ENCODE measurements around the gene PBX4.

The PBX4 gene

DNA sequence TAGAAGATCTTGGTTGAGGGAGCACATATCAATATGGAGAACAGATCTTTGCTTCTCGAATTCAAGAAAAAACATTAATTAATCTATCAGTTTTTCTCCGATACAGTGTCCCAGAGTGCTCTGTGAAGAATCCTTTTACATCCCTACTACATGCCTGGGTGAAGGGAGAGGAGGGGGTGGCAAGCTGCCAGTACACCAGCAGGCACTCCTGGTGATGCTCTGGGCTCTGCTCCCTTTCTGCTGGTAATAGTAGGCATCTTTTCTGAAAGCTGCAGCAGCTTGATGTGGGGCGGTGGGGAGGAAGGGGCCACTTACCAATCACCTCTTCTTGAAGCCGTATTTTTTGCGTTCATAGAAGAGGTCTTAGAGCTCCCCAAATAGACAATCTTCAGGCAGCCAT, 30.7 kb downstream of the PBX4 start:
- H3K4me3 ChIP-seq (replicated peaks; ENCODE audit: low read depth, low read length) = no peak overlapping the region
- no peak for DNase-seq (ENCODE audit: extremely low read depth, low read depth)
- TF ChIP-seq, protein P1, sequence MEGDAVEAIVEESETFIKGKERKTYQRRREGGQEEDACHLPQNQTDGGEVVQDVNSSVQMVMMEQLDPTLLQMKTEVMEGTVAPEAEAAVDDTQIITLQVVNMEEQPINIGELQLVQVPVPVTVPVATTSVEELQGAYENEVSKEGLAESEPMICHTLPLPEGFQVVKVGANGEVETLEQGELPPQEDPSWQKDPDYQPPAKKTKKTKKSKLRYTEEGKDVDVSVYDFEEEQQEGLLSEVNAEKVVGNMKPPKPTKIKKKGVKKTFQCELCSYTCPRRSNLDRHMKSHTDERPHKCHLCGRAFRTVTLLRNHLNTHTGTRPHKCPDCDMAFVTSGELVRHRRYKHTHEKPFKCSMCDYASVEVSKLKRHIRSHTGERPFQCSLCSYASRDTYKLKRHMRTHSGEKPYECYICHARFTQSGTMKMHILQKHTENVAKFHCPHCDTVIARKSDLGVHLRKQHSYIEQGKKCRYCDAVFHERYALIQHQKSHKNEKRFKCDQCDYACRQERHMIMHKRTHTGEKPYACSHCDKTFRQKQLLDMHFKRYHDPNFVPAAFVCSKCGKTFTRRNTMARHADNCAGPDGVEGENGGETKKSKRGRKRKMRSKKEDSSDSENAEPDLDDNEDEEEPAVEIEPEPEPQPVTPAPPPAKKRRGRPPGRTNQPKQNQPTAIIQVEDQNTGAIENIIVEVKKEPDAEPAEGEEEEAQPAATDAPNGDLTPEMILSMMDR (IDR thresholded peaks at IDR 0.05; ENCODE audit: low read depth, low read length, missing control alignments) = no peak

DNA sequence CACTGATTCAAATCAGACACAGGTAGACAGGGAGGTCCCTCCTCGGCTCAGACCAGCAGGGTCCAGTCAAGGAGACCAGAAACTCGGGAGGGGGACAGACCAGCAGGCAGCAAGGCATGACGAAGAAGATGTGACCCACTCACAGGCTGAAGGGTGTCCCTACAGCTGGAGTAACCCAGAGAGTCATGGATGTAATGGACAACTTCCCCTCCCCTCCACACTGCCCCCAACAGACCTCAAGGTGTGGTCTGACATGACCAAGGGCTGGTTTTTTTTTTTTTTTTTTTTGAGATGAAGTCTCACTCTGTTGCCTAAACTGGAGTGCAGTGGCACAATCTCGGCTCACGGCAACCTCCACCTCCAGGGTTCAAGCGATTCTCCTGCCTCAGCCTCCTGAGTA, 34.1 kb downstream of the PBX4 start:
- TF ChIP-seq, protein P1 (IDR thresholded peaks at IDR 0.05; ENCODE audit: low read depth, low read length, missing control alignments) = no peak
- H3K4me3 ChIP-seq (replicated peaks; ENCODE audit: low read depth, low read length) = no peak overlapping the region
- DNase-seq (ENCODE audit: extremely low read depth, low read depth) = no peak

DNA sequence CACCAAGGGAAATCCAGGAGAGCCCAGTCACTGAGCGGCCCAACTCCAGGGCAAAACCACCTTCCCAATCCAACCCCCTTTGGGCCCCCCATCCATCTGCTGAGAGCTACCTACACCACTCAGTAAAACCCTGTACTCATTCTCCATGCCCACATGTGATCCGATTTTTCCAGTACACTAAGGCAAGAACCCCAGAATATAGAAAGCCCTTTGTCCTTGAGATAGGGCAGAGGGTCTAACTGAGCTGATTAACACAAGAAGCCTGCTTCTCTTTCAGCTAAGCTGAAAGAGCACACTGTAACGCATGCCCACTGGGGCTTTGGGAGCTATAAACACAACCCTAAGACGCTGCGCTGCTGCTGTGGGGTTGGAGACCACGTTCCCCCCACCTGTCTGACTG, 36.0 kb downstream of the PBX4 start:
- H3K4me3 ChIP-seq (replicated peaks; ENCODE audit: low read depth, low read length) = no peak overlapping the region
- no peak for DNase-seq (ENCODE audit: extremely low read depth, low read depth)
- TF ChIP-seq, protein P1 (IDR thresholded peaks at IDR 0.05; ENCODE audit: low read depth, low read length, missing control alignments) = no peak

DNA sequence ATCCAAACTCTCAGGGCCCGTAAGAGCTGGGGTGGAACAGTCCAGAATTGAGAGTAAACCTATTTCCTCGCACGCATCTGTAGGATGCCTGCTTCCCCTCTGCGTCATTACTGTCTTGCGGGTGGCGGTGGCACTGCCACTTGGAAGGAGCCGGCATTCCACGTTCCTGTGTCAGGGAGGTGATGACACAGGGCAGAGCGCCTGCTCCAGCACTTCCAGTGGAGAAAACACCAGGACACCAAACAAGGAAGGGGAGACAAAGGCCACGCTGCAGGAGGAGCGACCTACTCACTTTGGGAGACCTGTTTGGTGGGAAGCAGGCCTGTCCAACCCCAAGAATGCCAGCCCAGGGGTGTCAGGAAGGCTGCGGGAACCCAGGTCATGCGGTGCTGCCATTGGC, 37.1 kb downstream of the PBX4 start:
- DNase-seq (ENCODE audit: extremely low read depth, low read depth) = no peak
- H3K4me3 ChIP-seq (replicated peaks; ENCODE audit: low read depth, low read length) = no peak overlapping the region
- TF ChIP-seq, protein P1 (IDR thresholded peaks at IDR 0.05; ENCODE audit: low read depth, low read length, missing control alignments) = no peak

DNA sequence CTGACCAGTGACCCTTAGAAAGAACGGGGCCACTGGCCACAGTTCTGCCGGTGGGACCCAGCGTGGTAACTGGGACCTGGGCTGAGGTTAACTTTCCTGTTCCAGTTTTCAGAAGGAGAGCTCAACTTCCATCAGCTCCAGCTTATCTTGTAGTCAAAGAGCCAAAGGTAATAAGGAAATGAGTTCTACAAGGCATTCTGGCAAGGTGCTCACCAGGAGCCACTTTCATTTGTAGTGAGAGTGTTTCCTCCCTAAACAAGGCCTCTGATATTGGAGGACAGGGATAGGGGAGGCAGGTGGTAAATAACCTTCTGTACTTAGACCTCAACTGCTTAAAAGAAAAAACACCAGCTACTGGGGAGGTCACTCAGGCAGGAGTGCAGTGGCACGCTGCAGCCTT, 38.1 kb downstream of the PBX4 start:
- DNase-seq (ENCODE audit: extremely low read depth, low read depth) = no peak

DNA sequence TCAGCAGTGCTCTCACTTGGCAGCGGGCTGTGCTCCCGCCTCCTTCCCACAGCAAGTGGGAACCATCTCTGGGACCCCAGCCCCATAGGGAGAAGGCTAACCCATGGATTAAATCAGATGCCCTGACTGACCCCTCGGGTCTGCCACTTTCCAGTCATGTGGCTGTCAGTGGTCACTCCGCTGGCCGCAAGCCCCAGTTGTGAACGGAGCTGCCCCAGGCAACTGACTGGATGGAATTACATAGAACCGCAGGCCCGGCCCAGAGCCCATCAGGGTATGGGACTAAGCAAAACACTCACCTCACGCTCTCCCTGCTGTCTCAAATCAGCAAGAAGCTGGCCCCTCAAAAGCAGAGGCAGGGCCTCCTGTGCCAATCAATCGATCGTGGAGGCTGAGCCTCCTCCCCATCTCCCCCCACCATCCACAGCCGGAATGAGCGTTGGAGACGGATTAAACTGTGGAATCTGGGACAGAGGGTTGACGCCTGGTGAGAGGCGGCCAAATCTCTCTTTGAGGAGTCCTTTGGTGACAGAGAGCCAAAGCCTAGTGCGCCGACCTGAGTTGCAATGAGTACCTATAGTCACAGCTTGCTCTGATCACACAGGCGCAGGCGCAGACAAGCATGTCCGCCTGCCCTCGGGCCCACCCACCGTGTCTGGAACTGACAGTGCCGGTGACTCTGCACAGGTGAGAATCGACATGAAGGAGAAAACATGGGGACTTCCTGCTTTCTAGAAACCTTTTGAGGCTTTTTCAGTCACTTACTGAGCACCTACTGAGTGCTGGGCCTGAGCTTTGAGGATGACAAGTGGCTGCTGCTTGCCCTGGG, 38.7 kb downstream of the PBX4 start:
- no peak for DNase-seq (ENCODE audit: extremely low read depth, low read depth)

More for the DNA sequence above, 38.1 kb downstream of the PBX4 start:
- TF ChIP-seq, protein P1 (IDR thresholded peaks at IDR 0.05; ENCODE audit: low read depth, low read length, missing control alignments) = no peak
- H3K4me3 ChIP-seq (replicated peaks; ENCODE audit: low read depth, low read length) = no peak overlapping the region

More for the DNA sequence above, 38.7 kb downstream of the PBX4 start:
- TF ChIP-seq, protein P1 (IDR thresholded peaks at IDR 0.05; ENCODE audit: low read depth, low read length, missing control alignments) = no peak
- no peak overlapping the region for H3K4me3 ChIP-seq (replicated peaks; ENCODE audit: low read depth, low read length)
